Adrenal gland (tissue), 5 donors: ENCODE measurements around the gene GAMT.

Experiments
- POLR2A ChIP-seq, 2 donors: fragments of 450-650 bp; IDR thresholded peaks; one replicate each; pipeline ENCODE4 v1.6.1; 2017; ENCODE audit warnings: antibody characterized with exemption in 2 of 2, mild to moderate bottlenecking in 2 of 2, moderate library complexity in 1 of 2
- TF ChIP-seq, protein P1 (sequence below), 6 experiments: fragments of 450-650 bp in 4 of 6; fragments of 200-600 bp in 2 of 6; sonication (generic) in 1 of 6; IDR thresholded peaks; 1 replicate in 5 of 6; 2 replicates in 1 of 6; pipeline versions ENCODE4 v1.5.1 to v1.8.0; 2016 to 2021; ENCODE audit warnings: antibody characterized with exemption in 6 of 6, mild to moderate bottlenecking in 2 of 6, moderate library complexity in 1 of 6
- donor health status: DM: no; HTN: no; CAD: no.

DNA sequence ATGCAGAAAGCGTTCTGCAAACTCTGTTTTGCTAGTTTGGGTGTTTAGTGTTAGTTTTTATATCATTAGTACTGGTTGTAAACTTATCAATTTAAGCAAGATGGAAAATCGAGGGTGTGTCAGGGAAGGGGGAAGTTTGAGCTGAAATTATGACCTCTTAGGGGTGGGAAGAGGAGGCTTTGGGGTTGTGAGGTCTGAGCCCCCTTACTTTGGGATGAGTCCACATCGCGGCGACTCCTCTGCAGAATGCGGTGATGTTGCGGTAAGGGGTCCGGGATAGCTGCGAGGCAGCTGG is 18.4 kb downstream of the GAMT start:
- TF ChIP-seq, protein P1, sequence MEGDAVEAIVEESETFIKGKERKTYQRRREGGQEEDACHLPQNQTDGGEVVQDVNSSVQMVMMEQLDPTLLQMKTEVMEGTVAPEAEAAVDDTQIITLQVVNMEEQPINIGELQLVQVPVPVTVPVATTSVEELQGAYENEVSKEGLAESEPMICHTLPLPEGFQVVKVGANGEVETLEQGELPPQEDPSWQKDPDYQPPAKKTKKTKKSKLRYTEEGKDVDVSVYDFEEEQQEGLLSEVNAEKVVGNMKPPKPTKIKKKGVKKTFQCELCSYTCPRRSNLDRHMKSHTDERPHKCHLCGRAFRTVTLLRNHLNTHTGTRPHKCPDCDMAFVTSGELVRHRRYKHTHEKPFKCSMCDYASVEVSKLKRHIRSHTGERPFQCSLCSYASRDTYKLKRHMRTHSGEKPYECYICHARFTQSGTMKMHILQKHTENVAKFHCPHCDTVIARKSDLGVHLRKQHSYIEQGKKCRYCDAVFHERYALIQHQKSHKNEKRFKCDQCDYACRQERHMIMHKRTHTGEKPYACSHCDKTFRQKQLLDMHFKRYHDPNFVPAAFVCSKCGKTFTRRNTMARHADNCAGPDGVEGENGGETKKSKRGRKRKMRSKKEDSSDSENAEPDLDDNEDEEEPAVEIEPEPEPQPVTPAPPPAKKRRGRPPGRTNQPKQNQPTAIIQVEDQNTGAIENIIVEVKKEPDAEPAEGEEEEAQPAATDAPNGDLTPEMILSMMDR (IDR thresholded peaks at IDR 0.05), result no peak
- no peak for TF ChIP-seq POLR2A (IDR thresholded peaks at IDR 0.05)
